GM12878 (cell line): ENCODE data around the gene SCN8A. TPM values are rescaled to one million over a fixed set of nuclear protein-coding genes. Genes with fewer than 3 reads are reported as not detected.

Experiments
- CREM ChIP-seq: IDR thresholded peaks from 2 replicates; pipeline ENCODE4 v1.6.1; 2014; ENCODE audit warnings: antibody characterized with exemption, low read depth
- E2F4 ChIP-seq: IDR thresholded peaks from 2 replicates; pipeline ENCODE4 v1.6.1; 2012; ENCODE audit warnings: low read depth, low read length, improper control_type of control experiment
- LARP7 ChIP-seq: fragments of 450-650 bp; IDR thresholded peaks from 2 replicates; pipeline ENCODE4 v1.6.1; 2017; ENCODE audit warnings: mild to moderate bottlenecking
- MYB ChIP-seq: fragments of 150-350 bp; IDR thresholded peaks from 2 replicates; pipeline ENCODE4 v1.6.1; 2014; ENCODE audit warnings: mild to moderate bottlenecking, low read depth, low read length, borderline replicate concordance
- NR2C2 ChIP-seq: IDR thresholded peaks from 2 replicates; pipeline ENCODE4 v1.6.1; 2011; ENCODE audit warnings: borderline replicate concordance, low read depth; ENCODE audit not compliant: control insufficient read depth, insufficient read length
- PAX8 ChIP-seq: fragments of 450-650 bp; IDR thresholded peaks from 2 replicates; pipeline ENCODE4 v1.6.1; 2017; ENCODE audit warnings: mild to moderate bottlenecking, moderate library complexity
- PML ChIP-seq: IDR thresholded peaks from 2 replicates; pipeline ENCODE4 v1.6.1; 2012; ENCODE audit warnings: low read length, inconsistent platforms
- STAT1 ChIP-seq: fragments of 450-650 bp; conservative IDR thresholded peaks from 2 replicates; pipeline ENCODE4 v1.6.1; 2014; ENCODE audit warnings: antibody characterized with exemption, mild to moderate bottlenecking
- ZBED1 ChIP-seq: IDR thresholded peaks from 2 replicates; pipeline ENCODE4 v1.6.1; 2016; ENCODE audit warnings: borderline replicate concordance
- polyA plus RNA-seq, 11 experiments: library from polyadenylated mRNA; depleted of rRNA in 4 of 11; unstranded in 6 of 11; stranded (reverse) in 5 of 11; fragments of >200 nt; fragmentation: Nextera tagmentation in 4 of 11; fragmentation: Illumina TruSeq in 1 of 11; extraction: Ambion mirVana in 4 of 11; extraction: Trizol in 1 of 11; gene quantifications; 1 replicate in 1 of 11; 2 replicates in 10 of 11; pipeline versions ENCODE4 v1.2.1 to v1.2.3, GENCODE V29; 2011 to 2016; ENCODE audit warnings: inconsistent platforms in 2 of 11, missing spikeins in 2 of 11, low read depth in 1 of 11
- total RNA-seq, 4 experiments: library from RNA; depleted of rRNA in 3 of 4; stranded (reverse); fragments of >200 nt in 3 of 4; fragmentation: Illumina TruSeq in 1 of 4; extraction: Trizol in 1 of 4; gene quantifications; 2 replicates each; pipeline versions ENCODE4 v1.2.1 to v1.2.3, GENCODE V29; 2013 to 2021
- TF ChIP-seq, protein P1 (sequence below): fragments of 450-650 bp; IDR thresholded peaks from 2 replicates; pipeline ENCODE4 v1.6.1; 2017; ENCODE audit warnings: mild to moderate bottlenecking, moderate library complexity

Gene SCN8A
- total and polyA plus RNA-seq, 10 of the 15 experiments (the other 5 are each of a cell fraction or from before 2014, with no cell fraction given), result 0.02 to 0.23 (median 0.06) TPM; not detected in 2

DNA sequence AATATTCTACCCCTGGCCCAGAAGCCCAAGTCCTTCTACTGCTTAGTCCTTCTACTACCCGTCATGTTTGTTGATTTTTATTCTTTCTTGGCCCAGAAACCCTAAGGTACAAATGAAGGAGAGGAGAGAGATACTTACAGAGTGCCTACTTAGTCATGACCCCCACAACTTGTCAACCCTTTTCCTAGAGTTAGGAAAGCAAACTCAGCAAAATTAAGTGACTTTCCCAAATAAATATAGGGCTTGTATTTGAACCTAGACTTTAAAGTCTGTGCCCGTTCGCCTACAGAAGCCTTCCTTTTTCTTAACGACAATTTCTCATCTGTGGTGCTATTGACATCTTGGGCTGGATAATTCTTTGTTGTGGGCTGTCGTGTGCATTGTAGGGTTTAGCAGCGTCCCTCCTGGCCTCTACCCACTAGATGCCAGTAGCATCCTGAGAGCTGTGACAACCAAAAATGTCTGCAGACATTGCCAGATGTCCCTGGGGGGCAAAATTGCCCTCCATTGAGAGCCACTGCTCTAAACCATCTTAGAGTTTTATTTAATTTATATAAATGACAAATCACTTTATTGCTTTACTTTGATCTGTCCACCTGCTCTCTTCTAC lies 175.1 kb downstream of the SCN8A start (continued):
- TF ChIP-seq, protein P1, sequence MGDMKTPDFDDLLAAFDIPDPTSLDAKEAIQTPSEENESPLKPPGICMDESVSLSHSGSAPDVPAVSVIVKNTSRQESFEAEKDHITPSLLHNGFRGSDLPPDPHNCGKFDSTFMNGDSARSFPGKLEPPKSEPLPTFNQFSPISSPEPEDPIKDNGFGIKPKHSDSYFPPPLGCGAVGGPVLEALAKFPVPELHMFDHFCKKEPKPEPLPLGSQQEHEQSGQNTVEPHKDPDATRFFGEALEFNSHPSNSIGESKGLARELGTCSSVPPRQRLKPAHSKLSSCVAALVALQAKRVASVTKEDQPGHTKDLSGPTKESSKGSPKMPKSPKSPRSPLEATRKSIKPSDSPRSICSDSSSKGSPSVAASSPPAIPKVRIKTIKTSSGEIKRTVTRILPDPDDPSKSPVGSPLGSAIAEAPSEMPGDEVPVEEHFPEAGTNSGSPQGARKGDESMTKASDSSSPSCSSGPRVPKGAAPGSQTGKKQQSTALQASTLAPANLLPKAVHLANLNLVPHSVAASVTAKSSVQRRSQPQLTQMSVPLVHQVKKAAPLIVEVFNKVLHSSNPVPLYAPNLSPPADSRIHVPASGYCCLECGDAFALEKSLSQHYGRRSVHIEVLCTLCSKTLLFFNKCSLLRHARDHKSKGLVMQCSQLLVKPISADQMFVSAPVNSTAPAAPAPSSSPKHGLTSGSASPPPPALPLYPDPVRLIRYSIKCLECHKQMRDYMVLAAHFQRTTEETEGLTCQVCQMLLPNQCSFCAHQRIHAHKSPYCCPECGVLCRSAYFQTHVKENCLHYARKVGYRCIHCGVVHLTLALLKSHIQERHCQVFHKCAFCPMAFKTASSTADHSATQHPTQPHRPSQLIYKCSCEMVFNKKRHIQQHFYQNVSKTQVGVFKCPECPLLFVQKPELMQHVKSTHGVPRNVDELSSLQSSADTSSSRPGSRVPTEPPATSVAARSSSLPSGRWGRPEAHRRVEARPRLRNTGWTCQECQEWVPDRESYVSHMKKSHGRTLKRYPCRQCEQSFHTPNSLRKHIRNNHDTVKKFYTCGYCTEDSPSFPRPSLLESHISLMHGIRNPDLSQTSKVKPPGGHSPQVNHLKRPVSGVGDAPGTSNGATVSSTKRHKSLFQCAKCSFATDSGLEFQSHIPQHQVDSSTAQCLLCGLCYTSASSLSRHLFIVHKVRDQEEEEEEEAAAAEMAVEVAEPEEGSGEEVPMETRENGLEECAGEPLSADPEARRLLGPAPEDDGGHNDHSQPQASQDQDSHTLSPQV, result no peak
- TF ChIP-seq NR2C2, result no peak
- TF ChIP-seq MYB, result no peak
- TF ChIP-seq PAX8, result no peak
- no peak for TF ChIP-seq E2F4
- no peak for TF ChIP-seq STAT1
- no peak for TF ChIP-seq PML
- no peak for TF ChIP-seq CREM
- TF ChIP-seq ZBED1, result no peak
- TF ChIP-seq LARP7, result no peak
